DOHH2 (cell line): ENCODE results near the gene DCP1B.

Source experiments
- H3F3A ChIP-seq: fragments of 200-600 bp; sonication (generic), shearing (Covaris generic); 2 replicates; pipeline ENCODE4 v1.6.0; 2016; ENCODE audit warnings: antibody characterized with exemption, mild to moderate bottlenecking; ENCODE audit not compliant: control insufficient read depth, insufficient read depth
- H3K27ac ChIP-seq: fragments of 200-600 bp; sonication (generic); 2 replicates; pipeline ENCODE4 v1.5.1; 2014; ENCODE audit warnings: low read depth, mild to moderate bottlenecking, low read length, moderate library complexity
- H3K27me3 ChIP-seq: fragments of 200-600 bp; sonication (generic); 2 replicates; pipeline ENCODE4 v1.6.1; 2014; ENCODE audit warnings: mild to moderate bottlenecking, low read length, mixed read lengths; ENCODE audit not compliant: control insufficient read depth
- H3K36me3 ChIP-seq: fragments of 200-600 bp; sonication (generic); 2 replicates; pipeline ENCODE4 v1.6.1; 2014; ENCODE audit warnings: mild to moderate bottlenecking, low read length, moderate library complexity, mixed read lengths; ENCODE audit not compliant: control insufficient read depth
- H3K4me1 ChIP-seq: fragments of 200-600 bp; sonication (generic); 2 replicates; pipeline ENCODE4 v1.6.1; 2014; ENCODE audit warnings: mild to moderate bottlenecking, low read length, mixed read lengths; ENCODE audit not compliant: control insufficient read depth
- H3K4me2 ChIP-seq: fragments of 200-600 bp; sonication (generic); 2 replicates; pipeline ENCODE4 v1.6.0; 2014; ENCODE audit warnings: mild to moderate bottlenecking, low read length, moderate library complexity
- H3K4me3 ChIP-seq: fragments of 200-600 bp; sonication (generic); 2 replicates; pipeline ENCODE4 v1.5.1; 2014; ENCODE audit warnings: mild to moderate bottlenecking, low read length, mixed read lengths
- H3K79me2 ChIP-seq: fragments of 200-600 bp; sonication (generic); 2 replicates; pipeline ENCODE4 v1.6.1; 2014; ENCODE audit warnings: mild to moderate bottlenecking, low read length, mixed read lengths; ENCODE audit not compliant: control insufficient read depth
- H3K9me2 ChIP-seq: fragments of 200-600 bp; sonication (generic); replicated peaks from 2 replicates; pipeline ENCODE4 v1.6.1; 2014; ENCODE audit warnings: mild to moderate bottlenecking, low read length, mixed read lengths; ENCODE audit not compliant: control insufficient read depth
- H3K9me3 ChIP-seq: fragments of 200-600 bp; sonication (generic); 2 replicates; pipeline ENCODE4 v1.6.1; 2014; ENCODE audit warnings: antibody characterized with exemption, low read length, mixed read lengths; ENCODE audit not compliant: control insufficient read depth, insufficient read depth
- H4K20me1 ChIP-seq: fragments of 200-600 bp; sonication (generic); 2 replicates; pipeline ENCODE4 v1.6.0; 2014; ENCODE audit warnings: low read depth, mild to moderate bottlenecking, antibody characterized with exemption, low read length, moderate library complexity; ENCODE audit not compliant: control insufficient read depth, insufficient read depth
- EZH2phosphoT487 ChIP-seq: fragments of 200-600 bp; sonication (generic); IDR thresholded peaks from 2 replicates; pipeline ENCODE4 v1.6.1; 2017; ENCODE audit warnings: borderline replicate concordance, mild to moderate bottlenecking, antibody characterized with exemption, low read length, moderate library complexity, mixed read lengths
- TF ChIP-seq, protein P1 (sequence below): fragments of 200-600 bp; sonication (generic); IDR thresholded peaks from one replicate; pipeline ENCODE4 v1.5.1; 2014; ENCODE audit warnings: antibody characterized with exemption, mild to moderate bottlenecking, low read depth, low read length; ENCODE audit not compliant: poor library complexity, severe bottlenecking

Gene DCP1B

DNA sequence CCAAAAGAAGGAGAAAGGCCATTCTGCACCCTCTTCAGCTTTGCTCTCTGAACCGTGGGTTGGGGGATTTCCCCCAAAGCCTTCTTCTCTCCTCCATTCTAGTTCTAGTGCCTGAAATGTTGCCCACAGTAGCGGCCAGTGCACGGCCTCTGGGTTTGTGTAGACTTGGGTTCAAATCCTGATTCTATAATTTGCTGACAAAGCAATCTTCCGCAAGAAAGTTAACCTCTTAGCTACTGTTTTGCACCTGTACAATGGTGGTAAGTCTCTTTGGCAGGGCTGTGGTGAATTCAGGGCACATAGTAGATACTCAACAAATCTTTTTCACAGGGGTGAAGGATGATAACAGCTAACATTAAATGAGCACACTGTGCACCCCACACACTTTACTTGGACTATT, 42.7 kb upstream of the DCP1B start:
- Histone ChIP-seq H3K4me1 (peaks cover 9% of the 10 kb centered on the region), H3K27ac (no peak overlapping the region), H3F3A (no peaks in the 10 kb centered on the region), H3K9me2 (no peaks in the 10 kb centered on the region), H3K79me2 (no peaks in the 10 kb centered on the region), H3K9me3 (no peaks in the 10 kb centered on the region), H3K36me3 (no peaks in the 10 kb centered on the region), H3K4me2 (no peak overlapping the region), H4K20me1 (no peaks in the 10 kb centered on the region), H3K4me3 (no peak overlapping the region), H3K27me3 (peaks cover 45% of the 10 kb centered on the region)
- TF ChIP-seq, protein P1, sequence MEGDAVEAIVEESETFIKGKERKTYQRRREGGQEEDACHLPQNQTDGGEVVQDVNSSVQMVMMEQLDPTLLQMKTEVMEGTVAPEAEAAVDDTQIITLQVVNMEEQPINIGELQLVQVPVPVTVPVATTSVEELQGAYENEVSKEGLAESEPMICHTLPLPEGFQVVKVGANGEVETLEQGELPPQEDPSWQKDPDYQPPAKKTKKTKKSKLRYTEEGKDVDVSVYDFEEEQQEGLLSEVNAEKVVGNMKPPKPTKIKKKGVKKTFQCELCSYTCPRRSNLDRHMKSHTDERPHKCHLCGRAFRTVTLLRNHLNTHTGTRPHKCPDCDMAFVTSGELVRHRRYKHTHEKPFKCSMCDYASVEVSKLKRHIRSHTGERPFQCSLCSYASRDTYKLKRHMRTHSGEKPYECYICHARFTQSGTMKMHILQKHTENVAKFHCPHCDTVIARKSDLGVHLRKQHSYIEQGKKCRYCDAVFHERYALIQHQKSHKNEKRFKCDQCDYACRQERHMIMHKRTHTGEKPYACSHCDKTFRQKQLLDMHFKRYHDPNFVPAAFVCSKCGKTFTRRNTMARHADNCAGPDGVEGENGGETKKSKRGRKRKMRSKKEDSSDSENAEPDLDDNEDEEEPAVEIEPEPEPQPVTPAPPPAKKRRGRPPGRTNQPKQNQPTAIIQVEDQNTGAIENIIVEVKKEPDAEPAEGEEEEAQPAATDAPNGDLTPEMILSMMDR = no peak
- no peak for TF ChIP-seq EZH2phosphoT487

DNA sequence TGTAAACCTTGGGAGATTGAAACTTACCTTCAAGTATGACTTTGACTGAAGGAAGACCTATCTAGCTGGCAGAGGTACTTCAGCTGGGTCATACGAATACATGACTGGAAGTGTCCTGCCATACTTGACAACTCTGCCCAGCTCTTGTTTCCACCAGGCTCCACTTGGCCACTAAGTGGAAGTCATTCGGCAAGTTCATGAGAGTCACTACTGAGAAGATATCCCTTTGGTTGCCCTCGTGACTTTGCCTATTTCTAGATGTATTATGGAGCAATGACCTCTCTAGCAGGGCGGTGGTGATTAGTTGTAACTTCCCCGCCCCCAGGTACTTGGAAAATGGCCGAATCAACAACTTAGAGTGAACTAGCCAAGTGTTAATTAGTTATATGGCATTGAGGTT, 39.9 kb upstream of the DCP1B start:
- Histone ChIP-seq H3K27me3 (peaks cover 42% of the 10 kb centered on the region), H3F3A (no peaks in the 10 kb centered on the region), H3K27ac (no peak overlapping the region), H3K36me3 (no peaks in the 10 kb centered on the region), H3K4me3 (no peak overlapping the region), H3K4me2 (no peak overlapping the region), H3K9me2 (no peaks in the 10 kb centered on the region), H3K79me2 (no peaks in the 10 kb centered on the region), H4K20me1 (no peaks in the 10 kb centered on the region), H3K4me1 (no peaks in the 10 kb centered on the region), H3K9me3 (no peaks in the 10 kb centered on the region)
- no peak for TF ChIP-seq EZH2phosphoT487
- TF ChIP-seq, protein P1 = no peak

DNA sequence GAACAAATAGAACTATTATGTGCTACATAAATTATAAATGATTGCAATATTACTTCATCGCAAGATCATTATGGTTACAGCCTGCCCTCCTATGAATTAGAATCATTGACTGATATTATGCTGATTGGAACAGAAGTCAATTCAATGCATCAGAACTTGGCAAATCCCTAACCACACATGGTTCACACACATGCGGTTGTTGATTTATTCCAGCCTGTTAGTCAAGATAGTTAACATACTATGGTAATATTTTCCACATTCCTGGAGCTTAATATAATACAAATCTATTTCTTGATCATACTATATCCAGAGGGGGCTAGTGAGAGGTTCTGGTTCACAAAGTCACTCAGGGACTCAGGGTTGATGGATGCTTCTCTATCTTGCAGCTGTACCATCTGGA, 38.8 kb upstream of the DCP1B start:
- Histone ChIP-seq H3K36me3 (no peaks in the 10 kb centered on the region), H3K9me3 (no peaks in the 10 kb centered on the region), H3K27ac (no peak overlapping the region), H3K4me1 (no peaks in the 10 kb centered on the region), H4K20me1 (no peaks in the 10 kb centered on the region), H3K9me2 (no peaks in the 10 kb centered on the region), H3F3A (no peaks in the 10 kb centered on the region), H3K79me2 (no peaks in the 10 kb centered on the region), H3K4me2 (no peak overlapping the region), H3K27me3 (peaks cover 47% of the 10 kb centered on the region), H3K4me3 (no peak overlapping the region)
- TF ChIP-seq, protein P1 = no peak
- no peak for TF ChIP-seq EZH2phosphoT487

DNA sequence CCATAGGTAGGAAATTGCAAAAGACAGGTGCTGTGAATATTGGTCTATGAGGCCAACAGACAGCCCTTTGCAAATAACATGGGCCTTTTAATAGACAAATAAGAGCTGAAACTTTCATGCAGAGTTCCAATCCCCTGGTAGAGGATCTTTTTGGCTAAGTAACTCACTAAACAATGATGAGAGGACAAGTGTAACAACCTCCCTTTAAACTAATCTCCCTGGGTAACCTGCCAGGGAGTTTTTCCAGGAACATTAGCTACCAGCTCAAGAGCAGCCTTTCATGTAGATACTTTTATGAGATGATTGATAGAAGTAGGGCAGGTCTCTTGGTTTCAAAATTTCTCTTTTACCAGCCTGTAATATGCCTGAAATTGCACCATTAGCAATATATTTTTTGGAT, 34.8 kb upstream of the DCP1B start:
- H3K4me1 ChIP-seq = peaks cover 12% of the 10 kb centered on the region
- no peak overlapping the region for H3K4me2 ChIP-seq
- H3K9me3 ChIP-seq = no peaks in the 10 kb centered on the region
- peaks cover 46% of the 10 kb centered on the region for H3K27me3 ChIP-seq
- H3K79me2 ChIP-seq = no peaks in the 10 kb centered on the region
- H3K27ac ChIP-seq = no peak overlapping the region
- H3K4me3 ChIP-seq = no peak overlapping the region
- no peaks in the 10 kb centered on the region for H4K20me1 ChIP-seq
- H3K9me2 ChIP-seq = no peaks in the 10 kb centered on the region
- no peaks in the 10 kb centered on the region for H3K36me3 ChIP-seq
- no peak for TF ChIP-seq EZH2phosphoT487
- TF ChIP-seq, protein P1 = no peak
- no peaks in the 10 kb centered on the region for H3F3A ChIP-seq
